Rectal smooth muscle tissue (tissue), 1 donor: Measurements from ENCODE around the gene NRXN2.

Experiments
- H3K27ac ChIP-seq: one replicate; pipeline ENCODE4 v1.7.0; 2013; ENCODE audit warnings: low read depth, low read length, inconsistent platforms
- H3K27me3 ChIP-seq: one replicate; pipeline ENCODE4 v1.7.0; 2013; ENCODE audit warnings: low read length; ENCODE audit not compliant: control insufficient read depth, insufficient read depth
- H3K36me3 ChIP-seq: one replicate; pipeline ENCODE4 v1.7.0; 2013; ENCODE audit warnings: low read length; ENCODE audit not compliant: control insufficient read depth, insufficient read depth
- H3K4me1 ChIP-seq: one replicate; pipeline ENCODE4 v1.7.0; 2013; ENCODE audit warnings: low read length; ENCODE audit not compliant: control insufficient read depth, insufficient read depth
- H3K4me3 ChIP-seq: one replicate; pipeline ENCODE4 v1.7.0; 2013; ENCODE audit warnings: low read length
- H3K9ac ChIP-seq: one replicate; pipeline ENCODE4 v1.7.0; 2013; ENCODE audit warnings: low read length

The NRXN2 gene

GRCh38 chr11:64745521-64746328 lies 22.7 kb upstream of the NRXN2 start:
- Histone ChIP-seq H3K9ac (peak overlapping the region; percentile 53), H3K4me3 (peak overlapping the region; percentile 63), H3K4me1 (peaks cover 10% of the 10 kb centered on the region), H3K27ac (peak overlapping the region; percentile 93), H3K27me3 (no peaks in the 10 kb centered on the region), H3K36me3 (no peaks in the 10 kb centered on the region)

- Histone ChIP-seq H3K27me3 (no peaks in the 10 kb centered on the region), H3K4me1 (peaks cover 10% of the 10 kb centered on the region), H3K4me3 (peak overlapping the region; percentile 63)
Measured at GRCh38 chr11:64745189-64745520, 22.2 kb upstream of the NRXN2 start.

GRCh38 chr11:64744544-64745188 lies 21.7 kb upstream of the NRXN2 start:
- Histone ChIP-seq H3K9ac (no peak overlapping the region), H3K36me3 (peaks cover 2% of the 10 kb centered on the region), H3K27me3 (no peaks in the 10 kb centered on the region), H3K27ac (peak overlapping the region; percentile 93), H3K4me3 (peak overlapping the region; percentile 76), H3K4me1 (peaks cover 10% of the 10 kb centered on the region)

More at GRCh38 chr11:64745189-64745520, 22.2 kb upstream of the NRXN2 start:
- H3K36me3 ChIP-seq = peaks cover under 1% of the 10 kb centered on the region
- H3K9ac ChIP-seq = peak overlapping the region; percentile 53
- peak overlapping the region; percentile 93 for H3K27ac ChIP-seq

GRCh38 chr11:64743591-64744543 lies 20.9 kb upstream of the NRXN2 start, which contains the start of gene RASGRP2:
TSS of gene RASGRP2 (minus strand) at chr11:64744142. CDS start at chr11:64742866, 1,276 bp downstream.
- peaks cover 10% of the 10 kb centered on the region for H3K4me1 ChIP-seq
- H3K36me3 ChIP-seq = peaks cover 2% of the 10 kb centered on the region
- peak within 1 kb of the TSS; percentile 32 for H3K9ac ChIP-seq
- peak within 1 kb of the TSS; percentile 93 for H3K27ac ChIP-seq
- H3K27me3 ChIP-seq = no peaks in the 10 kb centered on the region
- peak within 1 kb of the TSS; percentile 76 for H3K4me3 ChIP-seq

- peaks cover 2% of the 10 kb centered on the region for H3K36me3 ChIP-seq
- H3K9ac ChIP-seq = no peak overlapping the region
- H3K4me3 ChIP-seq = peak overlapping the region; percentile 76
- peak overlapping the region; percentile 93 for H3K27ac ChIP-seq
- H3K27me3 ChIP-seq = no peaks in the 10 kb centered on the region
- peaks cover 10% of the 10 kb centered on the region for H3K4me1 ChIP-seq
Measured at GRCh38 chr11:64742889-64743590, 20.0 kb upstream of the NRXN2 start.

- H3K9ac ChIP-seq = no peak overlapping the region
- H3K4me1 ChIP-seq = peaks cover 10% of the 10 kb centered on the region
- peak overlapping the region; percentile 76 for H3K4me3 ChIP-seq
- peaks cover 2% of the 10 kb centered on the region for H3K36me3 ChIP-seq
- H3K27ac ChIP-seq = peak overlapping the region; percentile 93
- H3K27me3 ChIP-seq = no peaks in the 10 kb centered on the region
Measured at GRCh38 chr11:64742087-64742888, 19.3 kb upstream of the NRXN2 start.

GRCh38 chr11:64741375-64742086 lies 18.5 kb upstream of the NRXN2 start:
- Histone ChIP-seq H3K27me3 (no peaks in the 10 kb centered on the region), H3K9ac (no peak overlapping the region), H3K36me3 (peaks cover 5% of the 10 kb centered on the region), H3K4me3 (peak overlapping the region; percentile 76), H3K4me1 (peaks cover 10% of the 10 kb centered on the region), H3K27ac (no peak overlapping the region)

GRCh38 chr11:64739871-64740270 lies 16.9 kb upstream of the NRXN2 start:
- Histone ChIP-seq H3K9ac (no peak overlapping the region), H3K27me3 (no peaks in the 10 kb centered on the region), H3K27ac (no peak overlapping the region), H3K4me1 (peaks cover 4% of the 10 kb centered on the region), H3K36me3 (peaks cover 5% of the 10 kb centered on the region), H3K4me3 (no peak overlapping the region)

- Histone ChIP-seq H3K4me1 (no peaks in the 10 kb centered on the region), H3K4me3 (no peak overlapping the region), H3K27me3 (no peaks in the 10 kb centered on the region), H3K36me3 (peaks cover 5% of the 10 kb centered on the region), H3K27ac (no peak overlapping the region), H3K9ac (no peak overlapping the region)
Measured at GRCh38 chr11:64736654-64737053, 13.7 kb upstream of the NRXN2 start.

- Histone ChIP-seq H3K27me3 (no peaks in the 10 kb centered on the region), H3K36me3 (peaks cover 5% of the 10 kb centered on the region), H3K4me3 (no peak overlapping the region), H3K4me1 (no peaks in the 10 kb centered on the region), H3K27ac (no peak overlapping the region), H3K9ac (no peak overlapping the region)
Measured at GRCh38 chr11:64735725-64736259, 12.8 kb upstream of the NRXN2 start.
